Mucosa of rectum (tissue), 2 donors: ENCODE data around the gene SDF4.
A peak's percentile ranks its signal among the peaks of the same experiment; 100 is the strongest.
"Not testable (repeated sequence)": the region's sequence is repeated elsewhere in the genome, so short reads cannot be mapped to it uniquely, and the experiment has no call there.

Experiments used
- H3K27ac ChIP-seq, 2 donors: one replicate each; pipeline ENCODE4 v1.7.0; 2013; ENCODE audit warnings: inconsistent platforms in 2 of 2, low read depth in 2 of 2, low read length in 2 of 2
- H3K27me3 ChIP-seq, 2 donors: one replicate each; pipeline ENCODE4 v1.7.0; 2013; ENCODE audit warnings: low read length in 2 of 2; ENCODE audit not compliant: control insufficient read depth in 2 of 2, insufficient read depth in 2 of 2
- H3K36me3 ChIP-seq, 2 donors: one replicate each; pipeline ENCODE4 v1.7.0; 2013; ENCODE audit warnings: low read length in 2 of 2; ENCODE audit not compliant: control insufficient read depth in 2 of 2, insufficient read depth in 2 of 2
- H3K4me1 ChIP-seq, 2 donors: one replicate each; pipeline ENCODE4 v1.7.0; 2013; ENCODE audit warnings: low read length in 2 of 2, mild to moderate bottlenecking in 1 of 2; ENCODE audit not compliant: control insufficient read depth in 2 of 2, insufficient read depth in 2 of 2
- H3K4me3 ChIP-seq, 2 donors: one replicate each; pipeline ENCODE4 v1.7.0; 2013; ENCODE audit warnings: low read length in 2 of 2
- H3K9ac ChIP-seq, 2 donors: one replicate each; pipeline ENCODE4 v1.7.0; 2013; ENCODE audit warnings: low read length in 2 of 2, low read depth in 1 of 2, mild to moderate bottlenecking in 1 of 2
- H3K9me3 ChIP-seq, 2 donors: one replicate each; pipeline ENCODE4 v1.7.0; 2013; ENCODE audit warnings: low read length in 2 of 2; ENCODE audit not compliant: control insufficient read depth in 2 of 2
- donor health status: healthy.
- donor health status: Normal muscosa, but diverticular disease.

The SDF4 gene

DNA sequence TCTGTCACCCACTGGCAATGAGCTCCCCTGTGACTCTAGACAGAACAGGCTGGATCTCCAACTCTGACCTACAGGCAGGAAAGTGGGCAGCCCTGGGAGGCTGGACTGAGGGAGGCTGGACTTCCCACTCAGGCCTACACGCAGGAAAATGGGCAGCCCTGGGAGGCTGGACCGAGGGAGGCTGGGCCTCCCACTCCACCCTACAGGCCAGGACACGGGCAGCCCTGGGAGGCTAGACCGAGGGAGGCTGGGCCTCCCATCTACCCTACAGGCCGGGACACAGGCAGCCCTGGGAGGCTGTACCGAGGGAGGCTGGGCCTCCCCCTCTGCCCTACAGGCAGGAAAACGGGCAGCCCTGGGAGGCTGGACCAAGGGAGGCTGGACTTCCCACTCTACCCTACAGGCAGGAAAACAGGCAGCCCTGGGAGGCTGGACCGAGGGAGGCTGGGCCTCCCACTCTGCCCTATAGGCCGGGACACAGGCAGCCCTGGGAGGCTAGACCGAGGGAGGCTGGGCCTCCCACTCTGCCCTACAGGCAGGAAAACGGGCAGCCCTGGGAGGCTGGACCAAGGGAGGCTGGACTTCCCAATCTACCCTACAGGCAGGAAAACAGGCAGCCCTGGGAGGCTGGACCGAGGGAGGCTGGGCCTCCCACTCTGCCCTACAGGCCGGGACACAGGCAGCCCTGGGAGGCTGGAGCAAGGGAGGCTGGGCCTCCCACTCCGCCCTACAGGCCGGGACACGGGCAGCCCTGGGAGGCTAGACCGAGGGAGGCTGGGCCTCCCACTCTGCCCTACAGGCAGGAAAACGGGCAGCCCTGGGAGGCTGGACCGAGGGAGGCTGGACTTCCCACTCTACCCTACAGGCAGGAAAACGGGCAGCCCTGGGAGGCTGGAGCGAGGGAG is 16.5 kb upstream of the SDF4 start:
- H3K36me3 ChIP-seq, H3K9me3 ChIP-seq, H3K9ac ChIP-seq, H3K4me3 ChIP-seq, H3K27ac ChIP-seq, H3K4me1 ChIP-seq: not testable (repeated sequence)
- H3K27me3 ChIP-seq, result peaks cover 11 to 17% of the 10 kb centered on the region in 2 donors

DNA sequence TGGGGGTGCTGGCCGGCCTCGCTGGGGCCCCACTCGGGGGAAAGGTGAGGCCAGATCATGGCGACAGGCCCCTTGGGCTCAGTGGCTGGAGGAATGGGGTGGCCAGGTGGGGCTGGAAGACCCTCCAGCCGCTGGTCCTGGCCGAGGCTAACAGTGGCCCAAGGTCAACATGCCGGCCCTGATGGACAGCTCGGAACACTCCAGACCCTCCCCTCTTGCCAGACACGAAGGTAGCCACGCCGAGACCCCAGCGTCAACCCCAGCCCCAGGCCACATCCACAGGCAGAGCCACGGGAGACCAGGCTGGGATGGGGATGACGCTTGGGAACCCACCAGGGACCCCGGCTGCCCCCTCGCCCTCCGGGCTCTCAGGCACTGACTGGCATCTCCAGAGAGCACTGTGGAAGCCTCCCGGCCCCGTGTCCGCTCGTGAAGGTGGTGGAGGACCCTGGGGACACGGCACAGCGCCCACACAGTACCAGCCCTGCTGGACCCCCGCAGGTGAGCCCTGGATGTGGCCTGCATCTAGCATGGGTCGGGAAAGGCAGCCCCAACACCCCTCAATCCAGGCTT is 15.6 kb upstream of the SDF4 start:
- Histone ChIP-seq H3K4me3 (no peak overlapping the region), H3K9me3 (no peaks in the 10 kb centered on the region), H3K4me1 (peaks cover 0 to 6% of the 10 kb centered on the region in 2 donors), H3K27ac (no peak overlapping the region), H3K36me3 (peaks cover 0 to under 1% of the 10 kb centered on the region in 2 donors), H3K27me3 (peaks cover 11 to 17% of the 10 kb centered on the region in 2 donors), H3K9ac (no peak overlapping the region)

DNA sequence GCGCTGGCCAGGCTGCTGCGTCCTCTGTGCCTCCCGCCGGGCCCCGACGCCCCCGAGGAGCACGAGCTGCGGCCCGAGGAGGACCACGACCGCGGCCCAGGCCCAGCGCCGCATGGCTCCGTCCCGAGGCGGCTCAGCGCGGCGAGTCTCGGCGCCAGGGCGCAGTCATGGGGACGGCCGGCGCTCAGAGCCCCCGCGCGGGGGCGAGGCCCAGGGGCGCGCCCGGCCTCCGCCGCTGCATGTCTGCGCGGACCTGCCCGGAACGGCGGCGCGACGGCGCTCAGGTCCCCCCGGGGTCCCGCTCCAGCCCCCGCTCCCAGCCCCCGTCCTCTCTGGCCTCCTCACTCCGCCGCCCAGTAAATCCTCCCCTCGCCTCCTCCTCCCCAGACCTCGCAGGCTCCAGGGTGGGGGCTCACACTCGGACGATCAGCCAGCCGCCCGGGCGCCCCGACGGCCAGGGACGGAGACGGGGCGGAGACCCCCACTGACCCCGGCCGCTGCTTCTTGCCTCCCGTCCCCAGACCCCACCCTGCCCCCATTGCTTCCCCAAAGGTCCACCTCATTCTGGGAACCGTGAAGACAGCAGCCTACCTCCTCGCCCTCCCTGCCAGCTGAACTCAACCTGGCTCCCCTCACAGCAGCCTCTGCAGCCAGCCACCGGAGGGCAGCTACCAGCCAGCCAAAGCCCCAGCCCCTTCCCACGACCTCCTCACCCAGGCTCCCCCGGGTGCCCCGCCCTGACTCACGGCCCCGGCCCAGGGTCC is 15.0 kb upstream of the SDF4 start, which contains the start of gene C1QTNF12:
Gene C1QTNF12 (minus strand): TSS at position 146 of the 764 bp plus-strand sequence. CDS start 32 bp downstream, at position 114.
- H3K9me3 ChIP-seq, result no peaks in the 10 kb centered on the region
- H3K9ac ChIP-seq, result no peak within 1 kb of the TSS
- H3K36me3 ChIP-seq, result no peaks in the 10 kb centered on the region
- H3K27ac ChIP-seq, result no peak within 1 kb of the TSS
- peaks cover 0 to 6% of the 10 kb centered on the region in 2 donors for H3K4me1 ChIP-seq
- no peak within 1 kb of the TSS for H3K4me3 ChIP-seq
- H3K27me3 ChIP-seq, result peaks cover 11 to 17% of the 10 kb centered on the region in 2 donors

DNA sequence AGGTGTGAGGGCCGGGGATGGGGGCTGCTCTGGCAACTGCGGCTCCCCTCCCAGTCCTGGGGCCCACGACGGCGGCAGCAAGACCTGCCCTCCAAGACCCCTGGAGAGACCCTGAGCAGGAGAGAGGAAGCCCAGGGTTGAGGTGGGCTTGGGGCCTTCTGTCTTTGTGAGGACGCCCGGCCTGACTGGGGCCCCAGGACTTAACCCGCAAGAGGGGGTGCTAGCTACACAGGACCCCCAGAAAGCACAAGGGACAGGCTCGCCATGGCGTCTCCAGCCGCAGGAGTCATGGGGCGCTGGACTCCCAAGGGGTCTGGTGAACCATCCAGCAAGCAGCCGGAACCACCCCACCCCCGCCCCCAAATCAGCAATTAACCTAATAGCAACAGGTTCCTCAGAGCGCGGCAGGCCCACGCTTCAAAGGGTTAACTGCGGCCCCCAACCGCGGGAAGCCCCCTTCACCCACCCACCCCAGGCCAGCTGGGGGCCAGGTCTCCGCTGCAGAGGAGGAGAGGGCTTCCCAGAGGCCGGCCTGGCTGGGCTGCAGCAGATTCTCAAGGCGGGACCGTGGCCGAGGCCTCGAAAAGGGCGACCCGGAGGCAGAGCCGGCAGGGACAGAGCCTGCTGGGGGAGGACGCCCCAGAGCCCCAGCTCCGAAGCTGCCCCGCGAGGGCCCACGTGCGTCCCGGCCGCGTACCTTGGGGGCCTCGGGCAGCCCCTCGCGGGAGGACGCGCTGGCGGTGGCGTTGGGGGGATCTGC is 14.2 kb upstream of the SDF4 start:
- no peak overlapping the region for H3K4me3 ChIP-seq
- H3K36me3 ChIP-seq, result no peaks in the 10 kb centered on the region
- no peaks in the 10 kb centered on the region for H3K9me3 ChIP-seq
- peaks cover 0 to 6% of the 10 kb centered on the region in 2 donors for H3K4me1 ChIP-seq
- peaks cover 11 to 23% of the 10 kb centered on the region in 2 donors for H3K27me3 ChIP-seq
- no peak overlapping the region for H3K27ac ChIP-seq
- H3K9ac ChIP-seq, result no peak overlapping the region

DNA sequence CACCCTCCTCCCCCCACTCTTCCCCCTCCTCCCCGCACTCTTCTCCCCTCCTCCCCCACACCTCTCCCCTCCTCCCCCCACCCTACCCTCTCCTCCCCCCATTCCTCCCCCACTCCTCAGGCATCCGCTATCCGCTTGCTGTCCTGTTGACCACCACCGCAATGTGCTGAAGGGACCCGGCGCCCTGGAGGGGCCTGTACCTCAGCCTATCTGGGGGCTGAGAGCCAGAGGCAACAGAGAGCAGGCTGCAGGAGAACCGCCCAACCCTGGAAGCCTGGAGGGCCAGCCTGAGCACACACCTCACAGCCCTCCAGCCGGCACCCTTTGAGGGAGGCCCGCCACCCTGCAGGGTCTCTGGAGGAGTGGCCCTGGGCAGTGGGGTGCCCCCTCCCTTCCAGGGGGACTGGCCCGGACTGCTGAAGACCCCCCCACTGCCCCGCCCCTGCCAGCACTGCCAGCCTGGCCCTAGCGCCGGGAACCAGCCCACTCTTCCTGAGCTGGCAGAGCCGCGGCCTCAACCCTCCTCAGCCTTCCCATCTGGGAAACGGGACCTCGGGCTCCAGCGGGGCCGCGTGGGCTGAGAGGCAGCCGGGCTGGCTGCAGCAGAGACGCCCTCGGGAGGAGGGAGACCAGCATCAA is 13.5 kb upstream of the SDF4 start:
- Histone ChIP-seq H3K27me3 (peaks cover 11 to 24% of the 10 kb centered on the region in 2 donors), H3K9ac (no peak overlapping the region), H3K9me3 (no peaks in the 10 kb centered on the region), H3K4me1 (peaks cover 0 to 6% of the 10 kb centered on the region in 2 donors), H3K27ac (no peak overlapping the region), H3K36me3 (no peaks in the 10 kb centered on the region), H3K4me3 (no peak overlapping the region)

DNA sequence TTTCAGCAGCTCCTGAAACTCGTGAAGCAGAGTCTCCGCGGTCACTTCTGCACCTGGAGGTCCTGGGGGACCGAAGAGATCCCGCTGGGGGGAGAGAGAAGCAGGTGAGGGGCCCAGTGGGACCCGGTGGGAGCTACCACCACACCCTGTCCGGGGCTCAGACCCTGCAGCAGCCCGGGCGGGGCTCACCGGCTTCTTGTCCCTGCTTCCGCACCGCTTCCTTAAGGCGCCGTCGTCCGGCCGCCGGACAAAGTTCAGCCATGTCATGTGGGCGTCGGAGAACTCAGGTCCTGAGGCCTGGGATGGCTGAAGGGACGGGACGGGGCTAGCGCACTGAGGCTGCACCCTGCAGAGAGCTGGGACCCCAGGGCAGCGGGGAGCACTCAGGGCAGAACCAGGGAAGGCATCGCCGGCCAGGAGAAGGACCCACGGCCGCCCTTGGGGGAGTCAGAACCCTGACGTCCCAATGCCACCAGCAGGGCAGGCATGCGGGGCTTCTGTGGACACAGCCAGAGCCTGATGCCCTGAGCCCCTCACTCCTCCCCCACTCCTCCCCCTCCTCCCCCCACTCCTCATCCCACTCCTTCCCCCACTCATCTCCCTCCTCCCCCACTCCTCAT is 12.5 kb upstream of the SDF4 start:
- Histone ChIP-seq H3K9ac (peak overlapping the region; percentile 14 to 65), H3K27me3 (peaks cover 19 to 33% of the 10 kb centered on the region in 2 donors), H3K9me3 (no peaks in the 10 kb centered on the region), H3K27ac (peak overlapping the region in 1 of 2 donors; percentile 51), H3K36me3 (no peaks in the 10 kb centered on the region), H3K4me3 (peak overlapping the region; percentile 56 to 64), H3K4me1 (peaks cover 0 to 6% of the 10 kb centered on the region in 2 donors)

DNA sequence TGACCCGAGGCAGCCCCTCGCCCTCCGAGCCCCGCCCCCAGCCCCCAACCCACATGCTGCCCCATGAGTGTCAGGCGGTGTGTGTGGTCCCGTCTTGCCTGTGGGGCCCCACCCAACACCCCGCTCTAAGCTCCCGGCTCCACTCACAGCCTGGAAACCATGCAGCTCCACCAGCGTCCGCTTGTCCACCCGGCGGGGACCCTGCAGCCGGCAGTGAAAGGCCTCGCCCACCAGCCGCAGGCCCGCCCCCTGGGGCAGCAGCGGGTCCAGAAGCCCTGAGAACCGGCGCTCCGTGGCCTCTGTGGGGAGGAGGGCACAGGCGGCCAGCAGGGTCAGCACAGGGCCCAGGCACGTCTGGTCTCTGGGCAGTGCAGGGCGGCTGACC is 12.0 kb upstream of the SDF4 start:
- peaks cover 23 to 36% of the 10 kb centered on the region in 2 donors for H3K27me3 ChIP-seq

DNA sequence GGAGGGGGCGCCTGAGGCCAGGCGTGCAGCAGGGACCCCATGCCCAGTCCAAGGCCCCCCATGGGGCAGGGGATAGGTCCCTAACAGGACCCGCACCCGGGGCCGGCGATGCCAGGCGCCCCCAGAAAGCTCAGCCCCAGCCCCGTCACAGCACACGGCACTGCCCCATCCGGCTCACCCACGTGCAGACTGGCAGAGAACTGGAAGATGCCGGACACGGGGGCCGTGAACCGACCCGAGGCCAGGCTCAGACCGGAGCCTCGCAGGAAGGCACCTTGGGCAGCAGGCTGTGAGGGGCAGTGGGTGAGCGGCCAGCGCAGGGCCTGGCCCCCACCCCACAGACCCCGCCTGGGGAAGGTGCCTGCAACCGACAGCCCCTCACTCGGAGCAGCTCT is 11.5 kb upstream of the SDF4 start:
- peaks cover 0 to 9% of the 10 kb centered on the region in 2 donors for H3K4me1 ChIP-seq
- no peaks in the 10 kb centered on the region for H3K9me3 ChIP-seq
- H3K27ac ChIP-seq, result no peak overlapping the region
- H3K27me3 ChIP-seq, result peaks cover 28 to 38% of the 10 kb centered on the region in 2 donors
- no peaks in the 10 kb centered on the region for H3K36me3 ChIP-seq
- peak overlapping the region in 1 of 2 donors; percentile 64 for H3K4me3 ChIP-seq
- no peak overlapping the region for H3K9ac ChIP-seq

More for the DNA sequence above, 12.0 kb upstream of the SDF4 start:
- no peaks in the 10 kb centered on the region for H3K36me3 ChIP-seq
- peak overlapping the region; percentile 56 to 64 for H3K4me3 ChIP-seq
- H3K9ac ChIP-seq, result peak overlapping the region; percentile 14 to 65
- H3K9me3 ChIP-seq, result no peaks in the 10 kb centered on the region
- H3K4me1 ChIP-seq, result peaks cover 0 to 6% of the 10 kb centered on the region in 2 donors
- peak overlapping the region in 1 of 2 donors; percentile 51 for H3K27ac ChIP-seq
